GM19240 (cell line): ENCODE results near the gene MCL1.

Experiments
- DNase-seq: peaks from one replicate; pipeline ENCODE4 v3.0.0; 2011; ENCODE audit warnings: low spot score; ENCODE audit not compliant: insufficient read length

MCL1 gene

GRCh38 chr1:150557813-150558212, 21.6 kb downstream of the MCL1 start:
- DNase-seq = no peak

GRCh38 chr1:150557065-150557600, 22.3 kb downstream of the MCL1 start:
- DNase-seq = no peak

DNA sequence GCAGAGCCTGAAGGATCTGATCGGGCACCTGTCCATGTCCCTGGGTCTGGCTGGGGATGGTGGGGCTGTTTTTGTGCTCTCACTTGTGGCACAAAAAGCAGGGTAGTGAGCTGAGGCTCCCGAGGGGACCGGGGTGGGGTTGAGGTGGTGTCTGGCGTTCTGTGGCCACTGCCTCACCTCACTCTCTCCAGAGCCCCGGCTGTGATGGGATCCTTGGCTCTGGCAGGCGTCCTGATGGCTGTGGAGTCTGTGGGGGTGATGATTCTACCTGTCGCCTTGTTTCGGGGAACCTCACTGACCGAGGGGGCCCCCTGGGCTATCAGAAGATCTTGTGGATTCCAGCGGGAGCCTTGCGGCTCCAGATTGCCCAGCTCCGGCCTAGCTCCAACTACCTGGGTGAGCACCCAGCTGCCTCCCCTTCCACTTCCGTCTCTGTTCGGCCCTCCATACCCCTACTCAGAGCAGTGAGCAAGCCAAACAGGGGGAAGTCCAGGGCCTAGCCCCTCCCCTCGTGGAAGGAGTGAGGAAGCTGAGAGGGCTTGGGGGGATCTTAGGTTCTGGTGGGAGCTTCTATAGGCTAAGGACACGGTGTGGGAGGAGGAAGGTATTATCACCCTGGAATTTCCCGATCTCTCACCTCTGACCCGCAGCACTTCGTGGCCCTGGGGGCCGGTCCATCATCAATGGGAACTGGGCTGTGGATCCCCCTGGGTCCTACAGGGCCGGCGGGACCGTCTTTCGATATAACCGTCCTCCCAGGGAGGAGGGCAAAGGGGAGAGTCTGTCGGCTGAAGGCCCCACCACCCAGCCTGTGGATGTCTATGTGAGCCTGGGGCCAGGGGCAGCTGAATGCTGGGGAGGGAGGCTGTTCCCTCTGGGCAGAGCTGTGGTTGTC, 23.2 kb downstream of the MCL1 start:
- DNase-seq = no peak

DNA sequence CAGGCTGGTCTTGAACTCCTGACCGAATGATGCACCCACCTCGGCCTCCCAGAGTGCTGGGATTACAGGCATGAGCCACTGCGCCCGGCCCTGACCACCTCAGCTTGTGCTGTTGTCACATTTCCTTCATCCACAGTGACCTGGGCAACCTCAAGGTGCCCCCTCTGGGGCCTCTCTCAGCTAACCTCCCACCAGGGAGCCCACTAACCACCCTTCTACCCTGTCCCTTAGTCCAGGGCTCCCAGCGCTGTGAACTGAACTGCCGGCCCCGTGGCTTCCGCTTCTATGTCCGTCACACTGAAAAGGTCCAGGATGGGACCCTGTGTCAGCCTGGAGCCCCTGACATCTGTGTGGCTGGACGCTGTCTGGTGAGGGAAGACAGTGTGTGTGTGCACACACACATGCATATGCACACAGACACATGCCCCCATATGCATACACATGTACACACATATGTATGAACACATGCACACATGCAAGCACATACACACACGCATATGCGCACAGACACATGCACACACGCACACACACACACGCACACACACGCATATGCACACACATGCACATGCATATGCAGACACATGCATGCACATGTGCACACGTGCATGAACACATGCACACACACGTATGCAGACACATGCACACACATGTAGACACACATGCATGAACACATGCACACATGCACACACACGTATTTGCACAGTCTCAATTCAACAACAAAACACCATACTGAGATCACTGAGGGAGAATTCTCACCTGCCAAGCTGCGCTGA, 24.0 kb downstream of the MCL1 start:
- DNase-seq = no peak

GRCh38 chr1:150554086-150554452, 25.3 kb downstream of the MCL1 start:
- no peak for DNase-seq

DNA sequence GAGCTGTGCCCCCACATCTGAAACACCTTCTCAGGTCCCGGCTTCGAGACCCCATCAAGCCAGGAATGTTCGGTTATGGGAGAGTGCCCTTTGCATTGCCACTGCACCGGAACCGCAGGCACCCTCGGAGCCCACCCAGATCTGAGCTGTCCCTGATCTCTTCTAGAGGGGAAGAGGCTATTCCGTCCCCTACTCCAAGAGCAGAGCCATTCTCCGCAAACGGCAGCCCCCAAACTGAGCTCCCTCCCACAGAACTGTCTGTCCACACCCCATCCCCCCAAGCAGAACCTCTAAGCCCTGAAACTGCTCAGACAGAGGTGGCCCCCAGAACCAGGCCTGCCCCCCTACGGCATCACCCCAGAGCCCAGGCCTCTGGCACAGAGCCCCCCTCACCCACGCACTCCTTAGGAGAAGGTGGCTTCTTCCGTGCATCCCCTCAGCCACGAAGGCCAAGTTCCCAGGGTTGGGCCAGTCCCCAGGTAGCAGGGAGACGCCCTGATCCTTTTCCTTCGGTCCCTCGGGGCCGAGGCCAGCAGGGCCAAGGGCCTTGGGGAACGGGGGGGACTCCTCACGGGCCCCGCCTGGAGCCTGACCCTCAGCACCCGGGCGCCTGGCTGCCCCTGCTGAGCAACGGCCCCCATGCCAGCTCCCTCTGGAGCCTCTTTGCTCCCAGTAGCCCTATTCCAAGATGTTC, 25.9 kb downstream of the MCL1 start:
- DNase-seq = no peak

DNA sequence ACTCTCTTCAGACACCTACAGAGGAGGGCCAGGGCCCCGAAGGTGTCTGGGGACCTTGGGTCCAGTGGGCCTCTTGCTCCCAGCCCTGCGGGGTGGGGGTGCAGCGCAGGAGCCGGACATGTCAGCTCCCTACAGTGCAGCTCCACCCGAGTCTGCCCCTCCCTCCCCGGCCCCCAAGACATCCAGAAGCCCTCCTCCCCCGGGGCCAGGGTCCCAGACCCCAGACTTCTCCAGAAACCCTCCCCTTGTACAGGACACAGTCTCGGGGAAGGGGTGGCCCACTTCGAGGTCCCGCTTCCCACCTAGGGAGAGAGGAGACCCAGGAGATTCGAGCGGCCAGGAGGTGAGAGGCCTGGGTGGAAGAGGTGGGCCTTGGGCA, 26.5 kb downstream of the MCL1 start:
- no peak for DNase-seq

GRCh38 chr1:150552128-150552910, 27.1 kb downstream of the MCL1 start:
- no peak for DNase-seq

DNA sequence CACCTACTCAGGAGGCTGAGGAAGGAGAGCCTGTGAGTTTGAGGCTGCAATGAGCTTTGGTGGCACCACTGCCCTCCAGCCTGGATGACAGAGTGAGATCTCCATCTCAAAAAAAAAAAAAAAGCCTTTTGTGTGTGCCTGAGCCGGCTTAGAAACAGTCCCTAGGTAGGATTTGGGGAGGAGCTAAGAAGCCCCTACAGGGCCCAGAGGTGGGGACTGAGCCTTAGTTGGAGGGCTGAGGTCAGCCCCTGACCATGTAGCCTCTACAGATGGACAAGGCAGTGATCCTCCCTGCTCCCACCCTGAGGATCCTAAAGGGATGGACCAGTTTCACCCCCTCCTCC, 27.7 kb downstream of the MCL1 start:
- no peak for DNase-seq

- no peak for DNase-seq
Measured at GRCh38 chr1:150551051-150551783, 28.2 kb downstream of the MCL1 start.

DNA sequence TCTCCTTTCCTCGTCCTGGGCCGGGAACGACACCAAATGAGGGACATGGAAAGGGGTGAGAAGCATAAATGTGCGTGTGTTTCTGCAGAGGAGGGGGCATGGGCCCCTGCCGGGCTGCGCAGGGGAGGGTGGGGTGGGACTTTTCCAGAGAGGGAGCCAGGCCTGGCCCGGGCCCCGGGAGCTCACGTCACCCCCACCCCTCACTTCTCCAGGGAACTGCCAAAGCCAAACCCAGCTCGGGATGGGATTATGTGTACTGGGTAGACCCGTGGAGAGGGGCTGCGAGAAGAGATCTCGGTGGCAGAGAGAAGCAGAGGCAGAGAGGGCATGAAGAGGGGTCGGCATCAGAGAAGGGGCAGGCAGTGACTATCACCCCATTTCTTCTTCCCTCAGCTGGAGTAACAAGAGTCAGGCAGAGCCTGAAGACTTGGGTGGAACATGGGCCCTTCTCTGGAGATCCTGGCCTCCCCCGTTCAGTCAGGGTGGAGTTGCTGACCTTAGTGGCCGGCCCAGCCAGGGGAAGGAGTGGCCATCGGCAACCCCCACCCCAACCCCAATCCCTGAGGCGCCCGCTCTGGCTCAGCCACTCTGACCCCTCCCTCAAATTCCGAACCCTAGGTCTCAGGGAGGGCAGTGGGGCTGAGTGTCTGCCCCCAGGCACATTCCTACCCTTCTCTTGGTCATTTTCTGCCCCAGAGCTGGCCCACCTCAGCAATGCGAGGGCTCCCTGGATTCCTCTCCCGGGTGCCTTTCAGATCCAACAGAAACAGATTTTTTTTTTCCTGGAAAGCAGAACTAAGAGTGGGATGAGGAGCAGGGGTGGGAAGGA, 29.0 kb downstream of the MCL1 start:
- DNase-seq = no peak

DNA sequence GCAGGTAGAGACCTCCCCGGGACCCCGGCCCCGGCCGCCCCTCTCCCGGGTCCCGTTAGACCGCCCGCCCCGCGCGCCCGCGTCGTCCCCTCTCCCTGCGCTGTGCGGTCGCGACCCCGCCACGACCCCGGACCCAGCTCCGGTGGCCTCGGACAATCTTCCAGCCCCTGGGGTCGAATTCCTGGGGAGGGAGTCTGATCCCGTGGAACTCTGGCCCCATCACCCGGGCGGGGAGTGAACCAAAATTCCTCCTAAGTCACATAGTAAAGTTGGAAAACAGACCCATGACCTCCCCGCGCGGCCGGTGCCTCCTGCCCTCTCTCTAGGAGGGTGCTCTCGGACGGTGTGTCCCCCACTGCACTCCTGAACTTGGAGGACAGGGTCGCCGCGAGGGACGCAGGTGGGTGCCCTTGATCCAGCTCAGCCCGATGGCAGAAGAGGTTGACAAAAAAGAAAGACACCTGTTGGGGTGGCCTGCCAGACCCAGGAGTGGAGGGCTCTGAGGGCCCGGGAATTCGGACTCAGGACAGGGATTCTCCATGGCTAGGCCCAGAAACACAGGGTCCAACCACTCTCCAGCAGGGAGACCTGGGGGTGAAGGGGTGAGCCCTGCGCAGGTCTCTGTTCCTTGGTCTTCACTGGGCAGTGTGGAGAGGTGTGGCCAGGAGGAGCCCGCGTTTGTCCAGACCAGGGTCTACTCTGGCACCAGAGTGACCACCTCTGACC, 29.8 kb downstream of the MCL1 start:
- no peak for DNase-seq

- no peak for DNase-seq
Measured at GRCh38 chr1:150548632-150549495, 30.5 kb downstream of the MCL1 start, which contains the start of gene ADAMTSL4. ADAMTSL4 (plus strand) TSS chr1:150549408; CDS start chr1:150552289, 2,881 bp downstream.

- no peak for DNase-seq
Measured at GRCh38 chr1:150548324-150548631, 31.1 kb downstream of the MCL1 start.

GRCh38 chr1:150546294-150546937, 33.0 kb downstream of the MCL1 start:
- DNase-seq = no peak

GRCh38 chr1:150545486-150546032, 33.9 kb downstream of the MCL1 start:
- no peak for DNase-seq

GRCh38 chr1:150544204-150544603, 35.2 kb downstream of the MCL1 start:
- no peak for DNase-seq
